Measurements from ENCODE around the gene LASP1.
"Not testable (repeated sequence)": the region's sequence is repeated elsewhere in the genome, so short reads cannot be mapped to it uniquely, and the experiment has no call there.

The LASP1 gene

GRCh38 chr17:38906460-38907228 lies 36.8 kb downstream of the LASP1 start:
- Histone ChIP-seq H3K4me1 (ENCODE audit: insufficient read depth, insufficient read length) (peaks cover 13% of the 10 kb centered on the region), H3K4me3 (ENCODE audit: insufficient read length, low read depth) (no peak overlapping the region), H3K9ac (ENCODE audit: insufficient read length, low read depth) (peak overlapping the region; percentile 58), H3K9me3 (ENCODE audit: insufficient read depth, low read length) (no peaks in the 10 kb centered on the region), H3K36me3 (ENCODE audit: insufficient read depth, insufficient read length, low read length) (peaks cover 83% of the 10 kb centered on the region), H3K27me3 (ENCODE audit: insufficient read depth, insufficient read length) (no peaks in the 10 kb centered on the region)
- no peak for TF ChIP-seq SUZ12 (IDR thresholded peaks at IDR 0.05; ENCODE audit: extremely low read depth, insufficient read depth, insufficient read length)
- no peak for TF ChIP-seq YY1 (IDR thresholded peaks at IDR 0.05; ENCODE audit: insufficient read depth, insufficient read length)
- no peak for TF ChIP-seq ZNF274 (IDR thresholded peaks at IDR 0.05; ENCODE audit: low read depth, low read length)
- DNase-seq (ENCODE audit: low read depth, low spot score), result no peak

DNA sequence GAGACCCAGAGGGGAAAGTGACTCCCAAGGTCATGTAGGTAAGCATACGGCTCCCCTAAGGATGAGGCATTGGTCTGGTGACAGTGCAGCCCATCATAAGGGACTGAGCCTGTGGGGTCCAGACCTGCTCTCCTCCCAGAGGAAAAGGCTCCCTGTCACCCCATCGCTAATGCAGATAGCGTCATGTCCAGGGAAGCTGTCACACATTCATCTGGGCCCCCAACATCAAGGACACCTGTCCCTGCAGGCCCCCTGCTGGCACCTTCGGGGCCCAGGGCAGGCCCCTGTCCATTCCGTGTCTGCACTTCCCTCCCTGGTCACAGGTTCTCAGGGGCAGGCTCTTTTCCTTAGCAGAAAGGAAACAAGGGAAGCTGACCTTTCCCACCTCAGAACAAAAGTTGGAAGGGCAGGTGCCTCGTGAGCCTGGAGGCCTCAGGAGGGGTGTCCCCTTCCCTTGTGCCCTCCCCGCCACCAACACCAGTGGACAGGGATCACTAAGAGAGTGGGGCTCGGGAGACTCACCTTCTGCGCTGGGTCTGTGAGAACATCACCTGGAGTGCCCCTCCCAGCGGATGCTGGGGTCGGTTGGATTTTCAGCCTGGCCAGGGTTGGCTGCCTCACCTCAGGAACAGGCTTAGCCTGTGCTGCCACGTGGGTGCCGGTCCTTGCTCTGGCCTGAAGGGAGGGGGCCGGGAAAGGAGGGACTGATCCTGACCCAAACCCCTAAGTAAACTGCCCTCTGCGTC lies 38.2 kb downstream of the LASP1 start:
- Histone ChIP-seq H3K4me1 (ENCODE audit: insufficient read depth, insufficient read length) (peaks cover 17% of the 10 kb centered on the region), H3K4me3 (ENCODE audit: insufficient read length, low read depth) (no peak overlapping the region), H3K27me3 (ENCODE audit: insufficient read depth, insufficient read length) (no peaks in the 10 kb centered on the region), H3K9me3 (ENCODE audit: insufficient read depth, low read length) (no peaks in the 10 kb centered on the region), H3K36me3 (ENCODE audit: insufficient read depth, insufficient read length, low read length) (peaks cover 85% of the 10 kb centered on the region), H3K9ac (ENCODE audit: insufficient read length, low read depth) (no peak overlapping the region)
- TF ChIP-seq SUZ12 (IDR thresholded peaks at IDR 0.05; ENCODE audit: extremely low read depth, insufficient read depth, insufficient read length), result no peak
- TF ChIP-seq ZNF274 (IDR thresholded peaks at IDR 0.05; ENCODE audit: low read depth, low read length), result no peak
- no peak for TF ChIP-seq YY1 (IDR thresholded peaks at IDR 0.05; ENCODE audit: insufficient read depth, insufficient read length)
- DNase-seq (ENCODE audit: low read depth, low spot score), result no peak

DNA sequence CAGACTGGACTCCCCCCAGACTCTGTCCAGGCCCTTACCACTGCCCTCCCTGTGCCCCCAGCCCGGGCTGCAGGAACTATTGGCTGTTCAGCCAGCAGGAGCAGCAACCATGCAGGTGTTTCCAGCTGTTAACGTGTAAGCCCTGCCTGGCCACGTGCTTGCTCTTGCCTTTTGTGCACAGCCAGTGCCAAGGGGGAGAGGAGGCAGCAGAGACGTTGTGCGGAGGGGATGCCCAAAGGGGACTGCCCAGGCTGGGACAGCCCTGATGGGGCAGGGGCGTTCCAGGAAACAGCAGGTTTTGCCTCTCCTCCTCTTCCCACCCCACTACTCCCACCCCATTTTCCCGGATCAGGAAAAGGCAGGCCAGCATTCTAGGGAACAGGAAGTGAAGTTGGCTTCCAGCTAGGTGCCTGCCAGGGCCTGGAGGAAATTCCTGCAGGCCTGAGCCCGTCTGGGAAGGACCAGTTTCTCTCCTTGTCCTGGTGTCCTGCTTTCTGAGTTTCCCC lies 38.9 kb downstream of the LASP1 start:
- TF ChIP-seq YY1 (IDR thresholded peaks at IDR 0.05; ENCODE audit: insufficient read depth, insufficient read length) (no peak), SUZ12 (IDR thresholded peaks at IDR 0.05; ENCODE audit: extremely low read depth, insufficient read depth, insufficient read length) (no peak), ZNF274 (IDR thresholded peaks at IDR 0.05; ENCODE audit: low read depth, low read length) (no peak)
- Histone ChIP-seq H3K4me3 (ENCODE audit: insufficient read length, low read depth) (no peak overlapping the region), H3K36me3 (ENCODE audit: insufficient read depth, insufficient read length, low read length) (peaks cover 83% of the 10 kb centered on the region), H3K9ac (ENCODE audit: insufficient read length, low read depth) (peak overlapping the region; percentile 56), H3K27me3 (ENCODE audit: insufficient read depth, insufficient read length) (no peaks in the 10 kb centered on the region), H3K4me1 (ENCODE audit: insufficient read depth, insufficient read length) (peaks cover 17% of the 10 kb centered on the region), H3K9me3 (ENCODE audit: insufficient read depth, low read length) (no peaks in the 10 kb centered on the region)
- DNase-seq (ENCODE audit: low read depth, low spot score), result no peak

DNA sequence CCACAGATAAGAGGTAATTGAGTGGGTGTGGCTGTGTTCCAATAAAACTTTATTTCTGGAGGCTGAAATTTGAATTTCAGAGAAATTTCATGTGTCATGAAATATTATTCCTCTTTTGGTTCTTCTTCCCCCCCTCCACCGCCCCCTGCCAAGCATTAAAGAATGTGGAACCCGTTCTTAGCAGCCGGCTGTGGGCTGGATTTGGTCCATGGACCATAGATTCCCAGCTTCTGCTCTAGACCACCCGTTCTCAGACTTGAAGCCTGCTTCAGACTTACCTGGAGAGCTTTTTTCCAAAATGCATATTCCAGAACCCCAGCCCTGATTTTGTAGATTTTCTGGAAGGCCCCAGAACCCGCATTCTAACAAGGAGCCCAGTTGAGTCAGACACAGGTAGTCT lies 40.5 kb downstream of the LASP1 start:
- Histone ChIP-seq H3K4me1 (ENCODE audit: insufficient read depth, insufficient read length) (peaks cover 17% of the 10 kb centered on the region), H3K9ac (ENCODE audit: insufficient read length, low read depth) (no peak overlapping the region), H3K27me3 (ENCODE audit: insufficient read depth, insufficient read length) (no peaks in the 10 kb centered on the region), H3K4me3 (ENCODE audit: insufficient read length, low read depth) (no peak overlapping the region), H3K36me3 (ENCODE audit: insufficient read depth, insufficient read length, low read length) (peaks cover 86% of the 10 kb centered on the region), H3K9me3 (ENCODE audit: insufficient read depth, low read length) (no peaks in the 10 kb centered on the region)
- DNase-seq (ENCODE audit: low read depth, low spot score), result no peak
- TF ChIP-seq ZNF274 (IDR thresholded peaks at IDR 0.05; ENCODE audit: low read depth, low read length) (no peak), SUZ12 (IDR thresholded peaks at IDR 0.05; ENCODE audit: extremely low read depth, insufficient read depth, insufficient read length) (no peak), YY1 (IDR thresholded peaks at IDR 0.05; ENCODE audit: insufficient read depth, insufficient read length) (no peak)

GRCh38 chr17:38911081-38911730 lies 41.3 kb downstream of the LASP1 start:
- Histone ChIP-seq H3K27me3 (ENCODE audit: insufficient read depth, insufficient read length) (no peaks in the 10 kb centered on the region), H3K9ac (ENCODE audit: insufficient read length, low read depth) (no peak overlapping the region), H3K36me3 (ENCODE audit: insufficient read depth, insufficient read length, low read length) (peaks cover 89% of the 10 kb centered on the region), H3K9me3 (ENCODE audit: insufficient read depth, low read length) (no peaks in the 10 kb centered on the region), H3K4me3 (ENCODE audit: insufficient read length, low read depth) (no peak overlapping the region), H3K4me1 (ENCODE audit: insufficient read depth, insufficient read length) (peaks cover 17% of the 10 kb centered on the region)
- DNase-seq (ENCODE audit: low read depth, low spot score), result no peak
- TF ChIP-seq SUZ12 (IDR thresholded peaks at IDR 0.05; ENCODE audit: extremely low read depth, insufficient read depth, insufficient read length) (no peak), YY1 (IDR thresholded peaks at IDR 0.05; ENCODE audit: insufficient read depth, insufficient read length) (no peak), ZNF274 (IDR thresholded peaks at IDR 0.05; ENCODE audit: low read depth, low read length) (no peak)

GRCh38 chr17:38911731-38912081 lies 41.8 kb downstream of the LASP1 start:
- not testable (repeated sequence) for H3K9ac ChIP-seq (ENCODE audit: insufficient read length, low read depth); H3K9me3 ChIP-seq (ENCODE audit: insufficient read depth, low read length); H3K27me3 ChIP-seq (ENCODE audit: insufficient read depth, insufficient read length); DNase-seq (ENCODE audit: low read depth, low spot score); H3K4me3 ChIP-seq (ENCODE audit: insufficient read length, low read depth)
- peaks cover 14% of the 10 kb centered on the region for H3K4me1 ChIP-seq (ENCODE audit: insufficient read depth, insufficient read length)
- H3K36me3 ChIP-seq (ENCODE audit: insufficient read depth, insufficient read length, low read length), result peaks cover 91% of the 10 kb centered on the region

- no peaks in the 10 kb centered on the region for H3K9me3 ChIP-seq (ENCODE audit: insufficient read depth, low read length)
- H3K36me3 ChIP-seq (ENCODE audit: insufficient read depth, insufficient read length, low read length), result peaks cover 91% of the 10 kb centered on the region
- H3K4me3 ChIP-seq (ENCODE audit: insufficient read length, low read depth), result no peak overlapping the region
- H3K4me1 ChIP-seq (ENCODE audit: insufficient read depth, insufficient read length), result peaks cover 12% of the 10 kb centered on the region
- no peaks in the 10 kb centered on the region for H3K27me3 ChIP-seq (ENCODE audit: insufficient read depth, insufficient read length)
- no peak overlapping the region for H3K9ac ChIP-seq (ENCODE audit: insufficient read length, low read depth)
- TF ChIP-seq ZNF274 (IDR thresholded peaks at IDR 0.05; ENCODE audit: low read depth, low read length) (no peak), YY1 (IDR thresholded peaks at IDR 0.05; ENCODE audit: insufficient read depth, insufficient read length) (no peak), SUZ12 (IDR thresholded peaks at IDR 0.05; ENCODE audit: extremely low read depth, insufficient read depth, insufficient read length) (no peak)
- no peak for DNase-seq (ENCODE audit: low read depth, low spot score)
Observed at GRCh38 chr17:38912221-38912813, 42.5 kb downstream of the LASP1 start.

Measured in NT2/D1 (cell line).